SK-N-SH (cell line): ENCODE data around the gene LDLR. TPM values are rescaled to one million over a fixed set of nuclear protein-coding genes. Genes with fewer than 3 reads are reported as not detected.

Source experiments
- CTCF ChIA-PET: fragments of 300-600, 350-600 bp; formaldehyde crosslinking; extraction: SDS; loops from one replicate; lab custom pipeline; 2021; lab: Yijun Ruan, JAX
- POLR2A ChIA-PET: fragments of 350-600 bp; sonication (Branson Sonifier 250); formaldehyde crosslinking; extraction: SDS; loops from one replicate; lab custom pipeline; 2020; ENCODE audit warnings: antibody characterized with exemption, inconsistent platforms; lab: Yijun Ruan, JAX
- DNase-seq: peaks from one replicate; pipeline ENCODE4 v3.0.0; 2012
- H2AFZ ChIP-seq: fragments of 200-600 bp; sonication (generic); 2 replicates; pipeline ENCODE4 v1.8.1; 2016; ENCODE audit warnings: antibody characterized with exemption, mild to moderate bottlenecking, low read depth
- H3F3A ChIP-seq: fragments of 200-600 bp; sonication (generic); replicated peaks from 2 replicates; pipeline ENCODE3; 2016; ENCODE audit warnings: antibody characterized with exemption, mild to moderate bottlenecking; ENCODE audit not compliant: insufficient read depth
- H3K27ac ChIP-seq, 2 experiments: fragments of 200-500 bp in 1 of 2; fragments of 200-600 bp in 1 of 2; sonication (Bioruptor generic) in 1 of 2; sonication (generic), shearing (Covaris generic) in 1 of 2; 2 replicates each; pipeline versions ENCODE4 v1.5.1 to v1.6.1; 2014 to 2016; ENCODE audit warnings: low read depth in 2 of 2, inconsistent platforms in 1 of 2, low read length in 1 of 2, mild to moderate bottlenecking in 1 of 2, mixed read lengths in 1 of 2
- H3K27me3 ChIP-seq: fragments of 200-600 bp; sonication (generic), shearing (Covaris generic); 2 replicates; pipeline ENCODE4 v1.6.1; 2016; ENCODE audit warnings: mixed run types; ENCODE audit not compliant: insufficient read depth
- H3K36me3 ChIP-seq, 2 experiments: fragments of 200-500 bp in 1 of 2; fragments of 200-600 bp in 1 of 2; sonication (Bioruptor generic) in 1 of 2; sonication (generic) in 1 of 2; replicated peaks in 1 of 2; 2 replicates each; pipeline versions ENCODE3 to v1.5.1; 2014 to 2016; ENCODE audit warnings: low read length in 1 of 2, mild to moderate bottlenecking in 1 of 2; ENCODE audit not compliant: insufficient read depth in 2 of 2, control insufficient read depth in 1 of 2
- H3K4me1 ChIP-seq, 2 experiments: fragments of 200-500 bp in 1 of 2; fragments of 200-600 bp in 1 of 2; sonication (Bioruptor generic) in 1 of 2; sonication (generic), shearing (Covaris generic) in 1 of 2; 2 replicates each; pipeline versions ENCODE4 v1.5.1 to v1.6.1; 2014 to 2016; ENCODE audit warnings: low read depth in 1 of 2, low read length in 1 of 2, mixed run types in 1 of 2; ENCODE audit not compliant: insufficient read depth in 2 of 2, control insufficient read depth in 1 of 2
- H3K4me2 ChIP-seq: fragments of 200-600 bp; sonication (generic), shearing (Covaris generic); 2 replicates; pipeline ENCODE4 v1.6.1; 2017; ENCODE audit warnings: mixed run types
- H3K4me3 ChIP-seq, 2 experiments: fragments of 200-500 bp in 1 of 2; fragments of 200-600 bp in 1 of 2; sonication (Bioruptor generic) in 1 of 2; sonication (generic), shearing (Covaris generic) in 1 of 2; 2 replicates each; pipeline versions ENCODE4 v1.5.1 to v1.8.1; 2014 to 2016; ENCODE audit warnings: low read depth in 2 of 2, inconsistent platforms in 1 of 2, low read length in 1 of 2, mild to moderate bottlenecking in 1 of 2, mixed read lengths in 1 of 2, moderate library complexity in 1 of 2
- H3K79me2 ChIP-seq: fragments of 200-600 bp; sonication (generic); 2 replicates; pipeline ENCODE4 v1.8.1; 2017; ENCODE audit warnings: mild to moderate bottlenecking; ENCODE audit not compliant: insufficient read depth
- H3K9ac ChIP-seq: fragments of 200-600 bp; sonication (generic); 2 replicates; pipeline ENCODE4 v1.6.1; 2017; ENCODE audit warnings: mixed run types
- H3K9me2 ChIP-seq: fragments of 200-600 bp; sonication (generic); 2 replicates; pipeline ENCODE4 v1.6.1; 2017; ENCODE audit warnings: mixed run types
- H3K9me3 ChIP-seq: fragments of 200-600 bp; sonication (generic); 2 replicates; pipeline ENCODE4 v1.6.1; 2017; ENCODE audit warnings: mixed run types, mild to moderate bottlenecking, moderate library complexity
- H4K20me1 ChIP-seq: fragments of 200-600 bp; sonication (generic); 2 replicates; pipeline ENCODE4 v1.6.1; 2017; ENCODE audit warnings: mild to moderate bottlenecking, mixed run types; ENCODE audit not compliant: insufficient read depth
- NRF1 ChIP-seq: IDR thresholded peaks from 2 replicates; pipeline ENCODE4 v1.6.1; 2012; ENCODE audit warnings: low read depth, mild to moderate bottlenecking, low read length
- REST ChIP-seq: IDR thresholded peaks from 2 replicates; pipeline ENCODE4 v1.6.1; 2012; ENCODE audit warnings: mild to moderate bottlenecking, low read depth, low read length, moderate library complexity
- TAF1 ChIP-seq: IDR thresholded peaks from 2 replicates; pipeline ENCODE4 v1.6.1; 2012; ENCODE audit warnings: low read depth, mild to moderate bottlenecking, low read length, moderate library complexity, borderline replicate concordance
- ZBTB33 ChIP-seq: IDR thresholded peaks from 2 replicates; pipeline ENCODE4 v1.4.0; 2012; ENCODE audit warnings: low read depth, borderline replicate concordance
- WGBS: methylation state at CpG from one replicate; pipeline ENCODE4 v1.1.6; 2017; ENCODE audit warnings: low lambda C conversion rate; 5-methylcytosine and 5-hydroxymethylcytosine counted together
- polyA plus RNA-seq, 3 experiments: library from polyadenylated mRNA; depleted of rRNA; stranded (reverse); fragments of >200 nt; gene quantifications; 2 replicates each; pipeline ENCODE4 v1.2.3, GENCODE V29; 2012

LDLR gene
- polyA plus RNA-seq, 1 of the 3 experiments (the other 2 are of a cell fraction), result 25.1 TPM

GRCh38 chr19:11078893-11079292 lies 10.4 kb upstream of the LDLR start (continued):
- TF ChIP-seq REST, result no peak
- TF ChIP-seq ZBTB33, result no peak

GRCh38 chr19:11079999-11080398 lies 9.3 kb upstream of the LDLR start:
- peaks cover 5% of the 10 kb centered on the region for H3F3A ChIP-seq
- H3K4me1 ChIP-seq, result peaks cover 4% of the 10 kb centered on the region in 2 experiments; a peak in 1 of 4 replicates
- no peaks in the 10 kb centered on the region for H3K9me2 ChIP-seq
- no peak overlapping the region for H3K9ac ChIP-seq
- H4K20me1 ChIP-seq, result no peaks in the 10 kb centered on the region
- 91% methylated on average over 9 of the region's 9 CpGs for WGBS
- H3K27ac ChIP-seq, result no peak overlapping the region
- no peak overlapping the region for H3K4me2 ChIP-seq
- POLR2A ChIA-PET, result no interaction called here
- no peak for DNase-seq
- CTCF ChIA-PET, result interaction anchor here (1.0 kb wide), 1 partner anchor 9 kb away, joined by 3 read pairs; the partner anchor contains the start of gene LDLR
- no peak overlapping the region for H3K4me3 ChIP-seq
- no peaks in the 10 kb centered on the region for H3K9me3 ChIP-seq
- H3K79me2 ChIP-seq, result no peaks in the 10 kb centered on the region
- no peaks in the 10 kb centered on the region for H3K27me3 ChIP-seq
- no peak overlapping the region for H2AFZ ChIP-seq
- no peaks in the 10 kb centered on the region for H3K36me3 ChIP-seq
- TF ChIP-seq REST (no peak), TAF1 (no peak), NRF1 (no peak), ZBTB33 (no peak)
